ENCODE measurements around the gene PIAS1.

Gene PIAS1

DNA sequence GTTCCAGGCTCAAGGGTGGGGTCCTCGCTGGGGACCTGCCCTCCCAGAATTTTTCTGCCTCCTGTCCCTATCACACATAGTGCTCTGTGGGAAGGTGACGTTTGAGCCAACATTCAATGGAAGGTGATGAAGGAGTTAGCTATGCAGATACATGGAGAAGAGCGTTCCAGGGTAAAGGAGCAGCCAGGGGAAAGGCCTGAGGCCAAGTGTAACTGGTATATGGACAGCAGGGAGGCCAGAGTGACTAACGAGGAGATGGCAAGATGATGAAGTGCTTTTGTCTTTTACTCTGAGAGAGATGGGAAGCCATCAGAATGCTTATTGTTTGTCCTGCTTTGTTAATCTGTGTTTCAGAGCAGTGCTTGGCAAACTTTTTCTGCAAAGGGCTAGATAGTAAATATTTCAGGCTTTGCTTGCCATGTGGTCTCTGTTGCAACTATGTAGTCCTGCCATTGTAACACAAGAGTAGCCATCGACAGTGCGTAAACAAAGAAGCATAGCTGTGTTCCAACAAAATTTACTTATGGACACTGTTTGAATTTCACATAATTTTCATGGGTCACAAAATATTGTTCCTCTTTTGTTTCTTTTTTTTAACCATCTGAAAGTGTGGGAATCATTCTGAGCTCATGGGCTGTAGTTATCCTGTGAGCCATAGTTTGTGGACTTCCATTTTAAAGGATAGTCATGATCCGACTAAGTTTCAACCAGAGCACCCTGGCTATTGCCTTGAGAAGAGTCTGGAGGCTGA, 25.8 kb upstream of the PIAS1 start:
- Mint-ChIP-seq H3K9me3 (no peaks in the 10 kb centered on the region), H3K4me3 (no peak overlapping the region), H3K4me1 (no peaks in the 10 kb centered on the region), H3K27ac (no peak overlapping the region), H3K36me3 (no peaks in the 10 kb centered on the region)
- no peak for DNase-seq (ENCODE audit: low spot score in 2 of 2)
- no peak for ATAC-seq

DNA sequence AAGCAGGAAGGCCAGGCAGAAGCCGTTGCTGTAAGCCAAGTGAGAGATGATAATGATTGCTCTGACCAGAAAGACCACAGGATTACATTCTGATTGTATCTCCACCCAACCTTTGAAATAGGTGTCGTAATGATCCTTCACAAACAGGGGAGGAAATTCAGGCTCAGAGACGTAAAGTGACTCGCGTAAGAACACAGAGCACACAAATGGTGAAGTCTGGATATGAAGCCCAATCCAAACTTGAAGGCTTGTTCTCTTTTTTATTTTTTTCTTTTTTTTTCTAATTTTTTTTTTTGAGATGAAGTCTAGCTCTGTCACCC, 25.3 kb upstream of the PIAS1 start:
- no peaks in the 10 kb centered on the region for H3K36me3 Mint-ChIP-seq
- ATAC-seq, result no peak
- no peaks in the 10 kb centered on the region for H3K9me3 Mint-ChIP-seq
- no peak overlapping the region for H3K4me3 Mint-ChIP-seq
- H3K27ac Mint-ChIP-seq, result no peak overlapping the region
- H3K4me1 Mint-ChIP-seq, result no peaks in the 10 kb centered on the region
- DNase-seq (ENCODE audit: low spot score in 2 of 2), result no peak

DNA sequence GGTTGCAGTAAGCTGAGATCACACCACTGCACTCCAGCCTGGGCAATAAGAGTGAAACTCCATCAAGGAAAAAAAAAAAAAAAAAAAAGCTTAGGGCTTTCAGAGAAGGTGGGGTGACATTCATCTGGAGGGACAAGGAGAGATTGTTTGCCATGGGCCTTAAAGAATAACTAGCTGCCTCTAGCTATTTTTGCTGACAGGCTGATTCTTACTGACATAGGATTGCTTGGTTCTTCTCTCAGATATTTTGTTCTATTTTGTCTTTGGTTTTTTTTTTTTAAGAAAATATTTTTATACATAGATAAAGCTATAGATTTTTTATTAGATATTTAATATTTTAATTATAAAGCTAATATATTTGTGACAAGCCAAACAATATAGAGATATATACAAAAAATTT, 24.2 kb upstream of the PIAS1 start:
- no peaks in the 10 kb centered on the region for H3K9me3 Mint-ChIP-seq
- H3K36me3 Mint-ChIP-seq, result no peaks in the 10 kb centered on the region
- no peaks in the 10 kb centered on the region for H3K4me1 Mint-ChIP-seq

DNA sequence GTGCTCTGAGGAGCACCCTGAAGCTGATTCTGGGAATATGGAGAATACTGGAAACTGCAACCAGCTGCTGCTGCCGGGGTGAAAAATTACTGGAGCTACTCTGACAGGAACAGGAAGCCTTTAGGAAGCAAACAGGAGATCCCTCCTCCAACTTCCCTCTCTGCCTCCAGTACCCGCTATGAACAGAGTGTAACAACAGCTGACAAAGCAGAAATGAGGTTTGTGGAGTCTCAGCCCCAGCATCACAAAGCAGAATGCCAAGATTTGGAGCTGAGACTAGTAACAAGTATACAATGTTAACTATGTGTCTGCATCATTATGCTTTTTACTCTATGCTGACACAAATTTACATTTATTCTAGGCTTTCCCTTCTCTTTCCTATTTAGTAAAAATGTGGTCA, 22.7 kb upstream of the PIAS1 start:
- ATAC-seq, result no peak
- no peak overlapping the region for H3K27ac Mint-ChIP-seq

More for the DNA sequence above, 24.2 kb upstream of the PIAS1 start:
- no peak overlapping the region for H3K4me3 Mint-ChIP-seq
- H3K27ac Mint-ChIP-seq, result no peak overlapping the region
- ATAC-seq, result no peak
- no peak for DNase-seq (ENCODE audit: low spot score in 2 of 2)

DNA sequence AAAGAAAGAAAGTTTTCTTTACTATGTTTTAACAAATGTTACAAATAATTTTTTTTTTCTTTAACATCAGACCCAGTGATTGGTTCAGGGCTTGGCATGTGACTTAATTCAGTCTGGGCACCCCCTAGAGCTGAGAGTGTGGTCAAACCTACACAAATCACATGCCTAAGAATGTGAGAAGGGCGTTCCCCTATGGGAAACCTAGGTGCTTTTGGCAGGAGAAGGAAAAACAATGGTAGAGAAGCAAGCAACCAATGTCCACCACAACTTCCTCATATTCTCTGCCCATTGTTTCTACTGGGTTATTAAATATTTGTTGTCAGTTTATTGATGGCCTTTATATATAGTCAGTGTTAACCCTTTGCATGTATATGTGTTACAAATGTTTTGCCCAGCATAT, 21.4 kb upstream of the PIAS1 start:
- no peak for ATAC-seq

More for the DNA sequence above, 22.7 kb upstream of the PIAS1 start:
- Mint-ChIP-seq H3K36me3 (no peaks in the 10 kb centered on the region), H3K4me1 (no peaks in the 10 kb centered on the region), H3K4me3 (no peak overlapping the region), H3K9me3 (no peaks in the 10 kb centered on the region)
- no peak for DNase-seq (ENCODE audit: low spot score in 2 of 2)

DNA sequence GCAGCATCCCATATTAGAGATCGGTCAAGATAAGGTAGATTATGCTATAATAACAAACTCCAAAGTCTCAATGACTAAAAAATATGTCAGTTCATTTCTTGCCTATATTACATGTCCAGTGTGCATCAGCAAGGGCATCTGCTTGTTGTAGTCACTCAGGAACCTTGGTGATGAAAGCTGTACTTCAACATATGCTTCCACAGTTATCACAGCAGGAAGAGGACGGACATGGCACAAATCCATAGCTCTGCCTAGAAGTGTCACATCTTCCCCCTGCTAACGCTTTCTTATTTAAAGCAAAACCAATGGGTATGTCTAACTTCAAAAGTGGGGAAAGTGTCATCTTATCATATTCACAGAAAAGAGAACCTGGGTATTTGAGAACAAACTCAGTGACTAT, 20.0 kb upstream of the PIAS1 start:
- H3K4me1 Mint-ChIP-seq, result no peaks in the 10 kb centered on the region
- no peak overlapping the region for H3K4me3 Mint-ChIP-seq
- H3K27ac Mint-ChIP-seq, result no peak overlapping the region
- ATAC-seq (no peak), DNase-seq (ENCODE audit: low spot score in 2 of 2) (no peak)
- no peaks in the 10 kb centered on the region for H3K36me3 Mint-ChIP-seq
- H3K9me3 Mint-ChIP-seq, result no peaks in the 10 kb centered on the region

More for the DNA sequence above, 21.4 kb upstream of the PIAS1 start:
- Mint-ChIP-seq H3K4me3 (no peak overlapping the region), H3K4me1 (no peaks in the 10 kb centered on the region), H3K27ac (no peak overlapping the region), H3K9me3 (no peaks in the 10 kb centered on the region), H3K36me3 (no peaks in the 10 kb centered on the region)
- DNase-seq (ENCODE audit: low spot score in 2 of 2), result no peak

DNA sequence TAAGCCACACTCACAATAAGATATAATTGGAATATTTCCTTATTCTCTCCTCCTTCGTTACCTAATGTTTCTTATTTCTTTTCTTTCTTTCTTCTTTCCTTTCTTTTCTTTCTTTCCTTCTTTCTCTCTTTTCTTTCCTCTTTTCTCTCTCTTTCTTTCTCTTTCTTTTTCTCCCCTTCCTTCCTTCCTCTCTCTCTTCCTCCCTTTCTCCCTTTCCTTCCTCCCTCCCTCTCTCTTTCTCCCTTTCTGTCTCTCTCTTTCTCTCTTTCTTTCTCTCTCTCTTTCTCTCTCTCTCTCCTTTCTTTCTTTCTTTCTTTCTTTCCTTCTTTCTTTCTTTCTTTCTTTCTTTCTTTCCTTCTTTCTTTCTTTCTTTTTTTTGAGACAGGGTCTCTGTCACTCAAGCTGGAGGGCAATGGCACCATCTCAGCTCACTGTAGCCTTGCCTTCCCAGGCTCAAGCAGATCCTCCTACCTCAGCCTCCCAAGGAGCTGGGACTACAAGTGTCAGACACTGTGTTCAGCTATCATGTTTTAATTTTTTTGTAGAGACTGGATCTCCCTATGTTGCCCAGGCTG, 19.3 kb upstream of the PIAS1 start:
- H3K9me3 Mint-ChIP-seq, result no peaks in the 10 kb centered on the region
- no peak for DNase-seq (ENCODE audit: low spot score in 2 of 2)
- no peak overlapping the region for H3K4me3 Mint-ChIP-seq
- no peak for ATAC-seq
- H3K4me1 Mint-ChIP-seq, result no peaks in the 10 kb centered on the region
- H3K27ac Mint-ChIP-seq, result no peak overlapping the region
- H3K36me3 Mint-ChIP-seq, result no peaks in the 10 kb centered on the region

DNA sequence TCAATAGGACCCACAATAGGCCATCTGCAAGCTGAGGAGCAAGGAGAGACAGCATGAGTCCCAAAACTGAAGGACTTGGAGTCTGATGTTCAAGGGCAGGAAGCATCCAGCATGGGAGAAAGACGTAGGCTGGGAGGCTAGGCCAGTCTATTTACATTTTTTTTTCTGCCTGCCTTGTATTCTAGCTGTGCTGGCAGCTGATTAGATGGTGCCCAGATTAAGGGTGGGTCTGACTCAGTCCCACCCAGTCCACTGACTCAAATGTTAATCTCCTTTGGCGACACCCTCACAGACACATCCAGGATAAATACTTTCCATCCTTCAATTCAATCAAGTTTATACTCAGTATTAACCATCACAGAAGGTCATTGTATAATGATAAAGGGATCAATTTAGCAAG, 15.9 kb upstream of the PIAS1 start:
- H3K4me1 Mint-ChIP-seq, result no peaks in the 10 kb centered on the region
- DNase-seq (ENCODE audit: low spot score in 2 of 2) (no peak), ATAC-seq (no peak)
- no peaks in the 10 kb centered on the region for H3K36me3 Mint-ChIP-seq
- H3K4me3 Mint-ChIP-seq, result no peak overlapping the region
- H3K9me3 Mint-ChIP-seq, result no peaks in the 10 kb centered on the region
- H3K27ac Mint-ChIP-seq, result no peak overlapping the region

DNA sequence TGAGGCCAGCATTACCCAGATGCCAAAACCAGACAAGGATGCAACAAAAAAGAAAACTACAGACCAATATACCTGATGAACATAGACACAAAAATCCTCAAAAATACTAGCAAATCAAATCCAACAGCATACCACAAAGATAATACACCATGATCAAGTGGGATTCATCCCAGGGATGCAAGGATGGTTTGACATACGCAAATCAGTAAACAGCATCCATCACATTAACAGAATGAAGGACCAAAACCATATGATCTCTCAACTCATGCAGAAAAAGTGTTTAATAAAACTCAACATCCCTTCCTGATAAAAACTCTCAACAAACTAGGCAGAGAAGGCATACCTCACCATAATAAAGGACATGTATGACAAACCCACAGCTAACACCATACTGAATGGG, 14.0 kb upstream of the PIAS1 start:
- Mint-ChIP-seq H3K27ac (no peak overlapping the region), H3K36me3 (no peaks in the 10 kb centered on the region)

DNA sequence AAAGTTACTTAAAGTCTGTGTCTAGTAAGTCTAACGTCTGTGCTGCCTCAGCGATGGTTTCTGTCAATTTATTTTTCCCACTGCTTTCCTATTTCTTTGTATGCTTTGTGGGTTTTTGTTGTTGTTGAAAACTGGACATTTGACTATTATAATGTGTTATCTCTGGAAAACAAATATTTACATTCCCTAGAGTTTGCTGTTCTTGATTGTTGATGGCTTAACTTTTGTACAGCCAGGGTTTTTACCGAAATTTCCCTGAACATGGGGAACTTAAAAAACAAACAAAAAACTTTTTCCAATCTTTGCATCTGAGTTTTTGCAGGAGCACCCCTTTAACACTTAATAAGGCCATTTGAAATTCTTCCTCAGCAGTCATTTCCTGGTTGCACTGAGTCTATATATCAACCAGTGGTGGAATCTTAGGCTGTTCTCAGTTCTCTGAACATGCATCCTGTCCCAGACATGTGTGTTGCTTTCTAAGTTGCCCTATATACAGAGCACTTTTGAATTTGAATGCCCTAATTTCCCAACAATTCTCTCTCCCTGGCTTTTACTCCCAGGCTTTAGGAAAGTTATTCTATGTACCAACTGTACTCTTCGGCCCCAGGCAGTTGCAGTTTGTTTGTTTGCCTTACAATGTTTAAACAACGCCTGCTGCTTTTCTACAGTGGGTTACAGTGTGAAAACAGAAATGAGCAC, 11.8 kb upstream of the PIAS1 start:
- H3K36me3 Mint-ChIP-seq, result no peaks in the 10 kb centered on the region
- no peaks in the 10 kb centered on the region for H3K9me3 Mint-ChIP-seq
- no peak overlapping the region for H3K27ac Mint-ChIP-seq
- H3K4me3 Mint-ChIP-seq, result no peak overlapping the region
- H3K4me1 Mint-ChIP-seq, result no peaks in the 10 kb centered on the region
- DNase-seq (ENCODE audit: low spot score in 2 of 2) (no peak), ATAC-seq (no peak)

More for the DNA sequence above, 14.0 kb upstream of the PIAS1 start:
- DNase-seq (ENCODE audit: low spot score in 2 of 2) (no peak), ATAC-seq (no peak)
- Mint-ChIP-seq H3K4me1 (no peaks in the 10 kb centered on the region), H3K4me3 (no peak overlapping the region), H3K9me3 (no peaks in the 10 kb centered on the region)

DNA sequence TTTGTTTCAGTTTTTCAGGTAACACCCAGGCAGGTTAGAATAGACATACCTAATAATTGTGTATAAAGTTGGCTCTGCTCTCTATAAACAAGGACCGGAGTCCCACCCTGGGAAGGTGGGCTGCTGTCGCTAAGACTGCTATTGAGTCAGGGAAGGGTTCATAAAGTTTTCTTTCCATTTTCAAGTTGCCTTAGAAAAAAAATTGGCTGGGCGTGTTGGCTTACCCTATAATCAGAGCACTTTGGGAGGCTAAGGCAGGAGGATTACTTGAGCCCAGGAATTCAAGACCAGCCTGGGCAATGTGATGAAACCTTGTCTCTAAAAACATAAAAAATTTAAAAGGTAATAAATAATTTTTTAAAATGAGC, 11.3 kb upstream of the PIAS1 start:
- no peak overlapping the region for H3K4me3 Mint-ChIP-seq
- no peaks in the 10 kb centered on the region for H3K9me3 Mint-ChIP-seq
- H3K36me3 Mint-ChIP-seq, result no peaks in the 10 kb centered on the region
- ATAC-seq, result no peak
- no peaks in the 10 kb centered on the region for H3K4me1 Mint-ChIP-seq
- H3K27ac Mint-ChIP-seq, result no peak overlapping the region
- no peak for DNase-seq (ENCODE audit: low spot score in 2 of 2)

DNA sequence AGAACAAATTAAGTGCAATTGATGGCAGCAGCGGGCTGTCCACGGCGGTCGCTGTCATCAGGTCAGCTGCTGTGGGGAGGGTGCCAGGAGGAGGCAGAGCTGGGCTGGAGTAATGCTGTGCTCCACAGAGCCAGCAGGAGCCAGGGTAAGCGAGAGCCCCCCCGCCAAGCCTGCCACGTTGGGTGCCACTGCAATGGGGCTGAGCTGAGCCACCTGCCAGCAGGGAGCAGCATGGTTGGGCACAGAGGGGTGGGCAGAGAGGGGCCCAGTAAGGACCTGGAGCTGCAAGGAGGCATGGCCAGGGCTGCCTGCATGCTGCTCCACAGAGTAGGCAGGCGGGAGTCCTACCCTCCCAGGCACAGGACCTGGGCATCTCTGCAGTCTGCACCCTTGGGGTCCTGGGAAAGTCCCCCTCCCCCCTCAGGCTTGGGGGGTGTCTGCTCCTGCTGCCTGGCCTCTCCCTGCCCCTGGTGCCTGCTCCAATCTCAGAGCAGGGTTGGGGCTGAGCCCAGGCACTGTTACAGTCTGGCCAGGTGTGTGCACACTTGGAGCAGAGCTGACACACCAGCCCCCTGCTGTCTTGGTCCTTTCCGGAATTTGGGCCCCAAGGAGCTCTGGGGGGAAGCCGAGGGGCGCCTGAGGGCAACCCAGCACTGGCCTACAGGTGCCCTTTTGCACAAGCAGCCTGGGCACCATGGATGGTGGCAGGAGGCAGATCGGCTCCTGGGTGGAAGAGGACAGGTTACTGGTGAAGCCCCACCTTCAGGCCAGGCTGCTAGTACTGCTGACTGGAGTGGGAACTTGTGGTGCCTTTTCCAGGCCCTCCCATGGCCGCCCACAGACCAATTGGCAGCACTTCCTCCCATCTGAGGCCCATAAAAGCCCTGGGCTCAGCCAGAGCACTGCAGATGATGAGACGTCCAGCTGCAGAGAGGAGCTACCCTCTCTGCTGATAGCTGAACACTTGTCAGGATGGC, 8.5 kb upstream of the PIAS1 start:
- no peak overlapping the region for H3K4me3 Mint-ChIP-seq
- H3K9me3 Mint-ChIP-seq, result no peaks in the 10 kb centered on the region
- no peaks in the 10 kb centered on the region for H3K4me1 Mint-ChIP-seq
- H3K36me3 Mint-ChIP-seq, result no peaks in the 10 kb centered on the region
- no peak for DNase-seq (ENCODE audit: low spot score in 2 of 2)
- peak; percentile 13 for ATAC-seq
- H3K27ac Mint-ChIP-seq, result no peak overlapping the region

DNA sequence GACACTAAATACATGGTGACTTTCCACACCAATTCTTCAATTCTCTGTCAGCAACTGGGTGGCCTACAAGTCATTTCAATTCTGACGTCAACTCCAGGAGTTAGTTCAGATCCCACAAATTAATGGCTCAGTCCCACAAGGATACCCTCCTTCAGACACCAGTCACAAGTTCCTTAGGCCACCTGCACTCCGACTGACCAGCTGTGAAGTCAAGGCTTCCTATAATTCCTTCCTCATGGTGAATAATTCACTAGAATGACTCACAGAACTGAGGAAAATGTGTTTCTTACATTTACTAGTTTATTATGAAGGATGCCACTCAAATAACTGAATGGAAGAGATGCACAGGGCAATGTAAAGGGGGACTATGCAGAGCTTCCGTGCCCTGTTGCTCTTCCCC, 6.3 kb upstream of the PIAS1 start:
- ATAC-seq (no peak), DNase-seq (ENCODE audit: low spot score in 2 of 2) (no peak)
- H3K4me3 Mint-ChIP-seq, result no peak overlapping the region
- H3K27ac Mint-ChIP-seq, result no peak overlapping the region
- no peaks in the 10 kb centered on the region for H3K36me3 Mint-ChIP-seq
- no peaks in the 10 kb centered on the region for H3K4me1 Mint-ChIP-seq
- no peaks in the 10 kb centered on the region for H3K9me3 Mint-ChIP-seq

DNA sequence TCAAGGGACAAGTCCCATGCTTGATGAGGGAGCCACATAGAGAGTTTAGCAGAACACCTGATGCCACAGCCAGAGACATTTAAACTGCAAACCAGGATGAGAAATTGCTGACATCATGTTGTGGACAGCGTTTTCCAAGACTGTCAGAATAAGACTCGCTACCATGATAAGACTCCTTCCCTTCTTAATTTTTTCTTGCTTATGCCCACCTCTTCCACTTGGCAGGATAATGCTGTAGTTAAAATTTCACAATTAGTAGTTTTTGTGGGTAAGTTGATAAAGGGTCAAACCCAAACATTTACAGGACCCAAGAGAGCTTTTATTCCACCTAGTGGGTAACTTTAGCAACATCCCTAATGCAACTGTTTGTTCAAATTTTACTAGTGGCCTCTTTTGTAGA, 3.0 kb upstream of the PIAS1 start:
- Mint-ChIP-seq H3K4me3 (no peak overlapping the region), H3K9me3 (no peaks in the 10 kb centered on the region), H3K27ac (no peak overlapping the region), H3K4me1 (peaks cover 11% of the 10 kb centered on the region), H3K36me3 (peaks cover 6% of the 10 kb centered on the region)
- ATAC-seq, result no peak
- DNase-seq (ENCODE audit: low spot score in 2 of 2), result no peak

DNA sequence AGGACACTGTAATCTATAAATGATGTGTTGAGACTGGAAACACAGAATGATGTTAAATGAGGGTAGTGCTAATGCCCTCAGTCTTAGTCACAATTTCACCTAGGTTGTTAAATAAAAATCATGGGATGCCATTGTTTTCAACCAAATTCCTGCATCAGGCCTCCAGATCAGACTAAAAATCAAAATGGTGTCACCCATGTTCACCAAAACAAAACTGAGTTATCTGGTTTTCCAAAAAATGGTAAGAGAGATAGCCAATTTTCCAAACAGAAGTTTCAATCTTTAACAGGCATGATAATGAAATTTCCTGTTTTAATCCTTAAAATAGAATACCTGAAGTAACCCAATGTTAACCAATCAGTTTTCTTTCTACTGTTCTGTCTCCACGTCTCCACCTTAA, 2.2 kb upstream of the PIAS1 start:
- DNase-seq (ENCODE audit: low spot score in 2 of 2) (no peak), ATAC-seq (no peak)
- peaks cover 19% of the 10 kb centered on the region for H3K4me1 Mint-ChIP-seq
- no peak overlapping the region for H3K4me3 Mint-ChIP-seq
- peaks cover 6% of the 10 kb centered on the region for H3K36me3 Mint-ChIP-seq
- H3K27ac Mint-ChIP-seq, result no peak overlapping the region
- H3K9me3 Mint-ChIP-seq, result no peaks in the 10 kb centered on the region
